HepG2 (cell line): Measurements from ENCODE around the gene TNC. TPM values are rescaled to one million over a fixed set of nuclear protein-coding genes. Genes with fewer than 3 reads are reported as not detected.

Source experiments
- ATAC-seq: fragments of 200-7000 bp; cut with Tn5 transposase; 3 replicates; pipeline ENCODE4 v1.9.1; 2020; ENCODE audit warnings: mild to moderate bottlenecking, moderate library complexity
- BruUV-seq: library from RNA; stranded (reverse); fragments of 400-500 nt; replicated peaks from 2 replicates; lab custom pipeline; 2021; lab: Mats Ljungman, UMichigan
- CTCF ChIA-PET: fragments of 300-600 bp; formaldehyde crosslinking; extraction: SDS; loops from one replicate; lab custom pipeline; 2021; ENCODE audit warnings: low total read pairs, inconsistent platforms, low intra/inter-chr PET ratio; lab: Yijun Ruan, JAX
- POLR2A ChIA-PET: fragments of 350-600 bp; sonication (Branson Sonifier 250); formaldehyde crosslinking; loops from one replicate; lab custom pipeline; 2020; ENCODE audit warnings: antibody characterized with exemption, inconsistent platforms; lab: Yijun Ruan, JAX
- DNase-seq: peaks from one replicate; pipeline ENCODE4 v3.0.0-alpha.2; 2015; ENCODE audit warnings: low spot score
- FAIRE-seq: peaks from 3 replicates; lab custom pipeline; 2011; peaks lifted over from hg19 to GRCh38; lab: Jason Lieb, UNC
- H2AFZ ChIP-seq: one replicate; pipeline ENCODE4 v1.6.1; 2011; ENCODE audit warnings: low read length, inconsistent platforms
- H3K27ac ChIP-seq: fragments of 300-600 bp; 3 replicates; pipeline ENCODE4 v1.8.0; 2011; ENCODE audit warnings: mixed run types, mild to moderate bottlenecking, mixed read lengths, low read length, inconsistent platforms; ENCODE audit not compliant: insufficient read depth; ENCODE audit errors: extremely low read length
- H3K27me3 ChIP-seq, 2 experiments: fragments of 200-600 bp in 1 of 2; 2 replicates in 1 of 2; 3 replicates in 1 of 2; pipeline versions ENCODE4 v1.6.0 to v1.8.0; 2011; ENCODE audit warnings: low read length in 2 of 2, mild to moderate bottlenecking in 2 of 2, moderate library complexity in 2 of 2, inconsistent platforms in 1 of 2; ENCODE audit not compliant: insufficient read depth in 2 of 2, control insufficient read depth in 1 of 2
- H3K36me3 ChIP-seq, 2 experiments: fragments of 200-600 bp in 1 of 2; replicated peaks in 1 of 2; 2 replicates in 1 of 2; 3 replicates in 1 of 2; pipeline versions ENCODE4 v1.5.1 to v1.8.0; 2011; ENCODE audit warnings: low read length in 2 of 2, inconsistent platforms in 1 of 2; ENCODE audit not compliant: insufficient read depth in 2 of 2, control insufficient read depth in 1 of 2
- H3K4me1 ChIP-seq: 2 replicates; pipeline ENCODE4 v1.5.1; 2012; ENCODE audit warnings: low read length, inconsistent platforms; ENCODE audit not compliant: insufficient read depth
- H3K4me2 ChIP-seq: 2 replicates; pipeline ENCODE4 v1.6.0; 2011; ENCODE audit warnings: low read depth, low read length, inconsistent platforms
- H3K4me3 ChIP-seq, 3 experiments: fragments of 200-600 bp in 1 of 3; sonication (generic), shearing (Covaris generic) in 1 of 3; replicated peaks in 1 of 3; 2 replicates each; pipeline ENCODE4 v1.5.1; 2011 to 2016; ENCODE audit warnings: low read length in 3 of 3, inconsistent platforms in 2 of 3, low read depth in 2 of 3, mild to moderate bottlenecking in 2 of 3, control low read depth in 1 of 3, mixed read lengths in 1 of 3; ENCODE audit not compliant: insufficient read depth in 1 of 3
- H3K79me2 ChIP-seq: one replicate; pipeline ENCODE4 v1.6.1; 2011; ENCODE audit warnings: low read length, inconsistent platforms; ENCODE audit not compliant: insufficient read depth
- H3K9ac ChIP-seq: 2 replicates; pipeline ENCODE4 v1.6.0; 2011; ENCODE audit warnings: mild to moderate bottlenecking, low read depth, low read length, inconsistent platforms; ENCODE audit not compliant: insufficient read depth
- H3K9me3 ChIP-seq: 2 replicates; pipeline ENCODE4 v1.5.1; 2012; ENCODE audit warnings: mild to moderate bottlenecking, low read length
- H4K20me1 ChIP-seq: 2 replicates; pipeline ENCODE4 v1.6.0; 2011; ENCODE audit warnings: inconsistent platforms, mild to moderate bottlenecking, low read length, moderate library complexity; ENCODE audit not compliant: insufficient read depth
- CEBPB ChIP-seq: IDR thresholded peaks from 2 replicates; pipeline ENCODE4 v1.6.1; 2011; ENCODE audit warnings: low read depth, low read length, improper control_type of control experiment, borderline replicate concordance
- IRF9 ChIP-seq: sonication (generic); formaldehyde crosslinking; IDR thresholded peaks from 2 replicates; pipeline ENCODE4 v1.8.0; 2022; ENCODE audit warnings: missing genetic modification reagents, mild to moderate bottlenecking, borderline replicate concordance
- KLF16 ChIP-seq, 2 experiments: sonication (generic) in 1 of 2; formaldehyde crosslinking in 1 of 2; IDR thresholded peaks; 2 replicates each; pipeline versions ENCODE4 v1.6.1 to v1.8.0; 2016 to 2023; ENCODE audit warnings: missing genetic modification reagents in 2 of 2, missing compliant biosample characterization in 1 of 2
- MXD4 ChIP-seq: IDR thresholded peaks from 2 replicates; pipeline ENCODE4 v1.6.1; 2016; ENCODE audit warnings: mild to moderate bottlenecking, missing biosample characterization, missing genetic modification reagents
- SMC3 ChIP-seq: IDR thresholded peaks from 2 replicates; pipeline ENCODE4 v1.6.1; 2011; ENCODE audit warnings: low read length, improper control_type of control experiment
- ZBTB40 ChIP-seq, 2 experiments: fragments of 450-650 bp in 1 of 2; sonication (generic) in 1 of 2; formaldehyde crosslinking in 1 of 2; IDR thresholded peaks; 2 replicates each; pipeline versions ENCODE4 v1.6.1 to v1.8.0; 2016 to 2022; ENCODE audit warnings: antibody characterized with exemption in 1 of 2, mild to moderate bottlenecking in 1 of 2, missing genetic modification reagents in 1 of 2
- ZNF17 ChIP-seq: sonication (generic); formaldehyde crosslinking; IDR thresholded peaks from 2 replicates; pipeline ENCODE4 v1.5.0; 2020; ENCODE audit warnings: mild to moderate bottlenecking, missing genetic modification reagents
- ZNF180 ChIP-seq: sonication (generic); formaldehyde crosslinking; IDR thresholded peaks from 2 replicates; pipeline ENCODE4 v1.4.0; 2020; ENCODE audit warnings: low read depth, missing genetic modification reagents, borderline replicate concordance
- ZNF337 ChIP-seq: sonication (generic); formaldehyde crosslinking; IDR thresholded peaks from 2 replicates; pipeline ENCODE4 v1.5.1; 2020; ENCODE audit warnings: missing genetic modification reagents, low read depth, mild to moderate bottlenecking, borderline replicate concordance
- ZNF569 ChIP-seq: sonication (generic); formaldehyde crosslinking; IDR thresholded peaks from 2 replicates; pipeline ENCODE4 v1.5.0; 2020; ENCODE audit warnings: mild to moderate bottlenecking, missing genetic modification reagents, moderate library complexity, borderline replicate concordance
- ZNF747 ChIP-seq: sonication (generic); formaldehyde crosslinking; IDR thresholded peaks from 2 replicates; pipeline ENCODE4 v1.8.1; 2023; ENCODE audit warnings: missing genetic modification reagents, mild to moderate bottlenecking, borderline replicate concordance
- ZNF83 ChIP-seq: sonication (generic); formaldehyde crosslinking; IDR thresholded peaks from 2 replicates; pipeline ENCODE4 v1.4.0; 2020; ENCODE audit warnings: missing genetic modification reagents, mild to moderate bottlenecking, borderline replicate concordance
- ZSCAN25 ChIP-seq: sonication (generic); formaldehyde crosslinking; IDR thresholded peaks from 2 replicates; pipeline ENCODE4 v1.8.0; 2022; ENCODE audit warnings: mild to moderate bottlenecking, missing genetic modification reagents
- WGBS: methylation state at CpG from one replicate; pipeline ENCODE4 v1.1.6; 2017; ENCODE audit warnings: low lambda C conversion rate; 5-methylcytosine and 5-hydroxymethylcytosine counted together
- in situ Hi-C: cut with HindIII; loops from 2 replicates; pipeline ENCODE4 v1.10.0; 2017; ENCODE audit warnings: low pct_unique_long_range_greater_than_20kb; ENCODE audit not compliant: extremely low pct_ligation_motif_present
- intact Hi-C: fragments of 100-400 bp; cut with micrococcal nuclease; formaldehyde crosslinking; loops from one replicate; pipeline ENCODE4 v1.10.0; 2022; ENCODE audit not compliant: unreplicated experiment
- polyA plus RNA-seq, 8 experiments: library from polyadenylated mRNA; depleted of rRNA in 3 of 8; stranded (reverse) in 7 of 8; unstranded in 1 of 8; fragments of >200 nt; fragmentation: Illumina TruSeq in 4 of 8; extraction: Trizol in 4 of 8; gene quantifications; 2 replicates each; pipeline versions ENCODE4 v1.2.1 to v1.2.3, GENCODE V29; 2011 to 2016; ENCODE audit warnings: low read depth in 4 of 8, missing spikeins in 1 of 8, mixed read lengths in 1 of 8; ENCODE audit not compliant: insufficient read depth in 1 of 8
- total RNA-seq, 5 experiments: library from RNA; depleted of rRNA; stranded (reverse); fragments of >200 nt; fragmentation: Illumina TruSeq; extraction: Trizol; gene quantifications; 2 replicates each; pipeline ENCODE4 v1.2.3, GENCODE V29; 2016; ENCODE audit warnings: low read depth in 1 of 5

TNC gene
- total and polyA plus RNA-seq, 2 of the 13 experiments (the other 11 are each of a cell fraction or from before 2014, with no cell fraction given) = not detected

GRCh38 chr9:115050002-115050490, 67.9 kb downstream of the TNC start:
- no peaks in the 10 kb centered on the region for H3K36me3 ChIP-seq
- no peak for TF ChIP-seq KLF16 (CRISPR knock-in tag; IDR thresholded peaks at IDR 0.05)
- TF ChIP-seq ZNF17 (CRISPR knock-in tag) = no peak
- no peak for TF ChIP-seq ZBTB40 (IDR thresholded peaks at IDR 0.05)
- TF ChIP-seq ZBTB40 (CRISPR knock-in tag; IDR thresholded peaks at IDR 0.05) = no peak
- no peak for TF ChIP-seq ZNF83
- no peak for TF ChIP-seq MXD4 (CRISPR knock-in tag)
- no peak for TF ChIP-seq ZNF747 (CRISPR knock-in tag)
- TF ChIP-seq ZSCAN25 (CRISPR knock-in tag) = no peak
- no peak for TF ChIP-seq ZNF180 (CRISPR knock-in tag)
- TF ChIP-seq ZNF569 (CRISPR knock-in tag) = no peak
- TF ChIP-seq IRF9 (CRISPR knock-in tag) = no peak
- TF ChIP-seq ZNF337 (CRISPR knock-in tag) = no peak
- TF ChIP-seq SMC3 = no peak
- TF ChIP-seq CEBPB = no peak
- no peaks in the 10 kb centered on the region for H3K79me2 ChIP-seq
- no peaks in the 10 kb centered on the region for H4K20me1 ChIP-seq
- intact Hi-C loops = no loop called here
- CTCF ChIA-PET = no interaction called here
- BruUV-seq = no TSS peak
- no peak overlapping the region for H3K4me2 ChIP-seq
- no peak for DNase-seq
- H3K4me3 ChIP-seq = no peak overlapping the region
- no peaks in the 10 kb centered on the region for H3K9me3 ChIP-seq
- H3K4me1 ChIP-seq = no peaks in the 10 kb centered on the region
- H3K9ac ChIP-seq = no peak overlapping the region
- WGBS = 2% methylated on average over 5 of the region's 5 CpGs
- H2AFZ ChIP-seq = no peak overlapping the region
- in situ Hi-C loops = no loop called here
- ATAC-seq = no peak
- H3K27ac ChIP-seq = no peak overlapping the region
- peaks cover 0 to 13% of the 10 kb centered on the region in 2 experiments; a peak in 2 of 5 replicates for H3K27me3 ChIP-seq
- FAIRE-seq = no peak
- POLR2A ChIA-PET = no interaction called here
